K562 (cell line): ENCODE measurements around the gene HIVEP2. TPM values are rescaled to one million over a fixed set of nuclear protein-coding genes. Genes with fewer than 3 reads are reported as not detected.

Experiments
- ATAC-seq: fragments of 200-7000 bp; cut with Tn5 transposase; 3 replicates; pipeline ENCODE4 v1.9.1; 2020; ENCODE audit warnings: moderate library complexity
- BruUV-seq: library from RNA; stranded (reverse); fragments of 400-500 nt; replicated peaks from 2 replicates; lab custom pipeline; 2021; lab: Mats Ljungman, UMichigan
- CTCF ChIA-PET: fragments of 300-600 bp; formaldehyde crosslinking; extraction: SDS; loops from one replicate; lab custom pipeline; 2021; ENCODE audit warnings: low intra/inter-chr PET ratio; lab: Yijun Ruan, JAX
- POLR2A ChIA-PET: fragments of 300-600, 350-650 bp; sonication (Branson Sonifier 250); formaldehyde crosslinking; extraction: SDS; loops from one replicate; lab custom pipeline; 2021; ENCODE audit warnings: antibody characterized with exemption, inconsistent platforms; lab: Yijun Ruan, JAX
- DNase-seq, 4 experiments: peaks; one replicate each; pipeline versions ENCODE4 v3.0.0 to v3.0.0-alpha.2; 2011 to 2018; ENCODE audit warnings: low spot score in 3 of 4, mixed read lengths in 3 of 4; ENCODE audit errors: extremely low read depth in 1 of 4
- FAIRE-seq: peaks from 2 replicates; lab custom pipeline; 2011; peaks lifted over from hg19 to GRCh38; lab: Jason Lieb, UNC
- H2AFZ ChIP-seq: 2 replicates; pipeline ENCODE4 v1.6.0; 2011; ENCODE audit warnings: low read depth, low read length, control low read depth, inconsistent platforms
- H3K27ac ChIP-seq: fragments of 200-600 bp; 3 replicates; pipeline ENCODE4 v1.8.0; 2011; ENCODE audit warnings: low read depth, mild to moderate bottlenecking, control low read depth, inconsistent platforms, low read length, moderate library complexity, mixed read lengths; ENCODE audit errors: extremely low read depth
- H3K27me3 ChIP-seq, 2 experiments: fragments of 300-600 bp in 1 of 2; 2 replicates in 1 of 2; 3 replicates in 1 of 2; pipeline versions ENCODE4 v1.6.0 to v1.8.0; 2011; ENCODE audit warnings: inconsistent platforms in 2 of 2, low read length in 2 of 2, mild to moderate bottlenecking in 1 of 2, mixed read lengths in 1 of 2, moderate library complexity in 1 of 2; ENCODE audit not compliant: control insufficient read depth in 2 of 2, insufficient read depth in 2 of 2
- H3K36me3 ChIP-seq: fragments of 300-600 bp; 3 replicates; pipeline ENCODE4 v1.8.0; 2011; ENCODE audit warnings: mild to moderate bottlenecking, low read length, inconsistent platforms; ENCODE audit not compliant: control insufficient read depth, insufficient read depth
- H3K4me1 ChIP-seq, 2 experiments: fragments of 200-600 bp in 1 of 2; replicated peaks in 1 of 2; 2 replicates in 1 of 2; 3 replicates in 1 of 2; pipeline versions ENCODE4 v1.5.1 to v1.8.0; 2011; ENCODE audit warnings: inconsistent platforms in 2 of 2, low read length in 2 of 2, mild to moderate bottlenecking in 1 of 2, mixed read lengths in 1 of 2, moderate library complexity in 1 of 2; ENCODE audit not compliant: control insufficient read depth in 2 of 2, insufficient read depth in 2 of 2
- H3K4me2 ChIP-seq: 2 replicates; pipeline ENCODE4 v1.6.1; 2011; ENCODE audit warnings: low read length, control low read depth, inconsistent platforms, mixed read lengths; ENCODE audit not compliant: insufficient read depth
- H3K4me3 ChIP-seq: fragments of 200-600 bp; sonication (generic), shearing (Covaris generic); 2 replicates; pipeline ENCODE4 v1.5.1; 2016; ENCODE audit warnings: control low read depth, inconsistent platforms
- H3K79me2 ChIP-seq: fragments of 200-600 bp; 3 replicates; pipeline ENCODE4 v1.8.0; 2011; ENCODE audit warnings: low read length, inconsistent platforms; ENCODE audit not compliant: control insufficient read depth, insufficient read depth
- H3K9ac ChIP-seq, 2 experiments: 2 replicates each; pipeline versions ENCODE4 v1.6.0 to v1.6.1; 2011; ENCODE audit warnings: low read depth in 2 of 2, low read length in 2 of 2, control low read depth in 1 of 2, inconsistent platforms in 1 of 2, mild to moderate bottlenecking in 1 of 2, mixed read lengths in 1 of 2; ENCODE audit not compliant: insufficient read depth in 1 of 2
- H3K9me1 ChIP-seq: one replicate; pipeline ENCODE4 v1.6.0; 2011; ENCODE audit warnings: inconsistent platforms, mild to moderate bottlenecking, low read length, moderate library complexity; ENCODE audit not compliant: control insufficient read depth, insufficient read depth
- H3K9me3 ChIP-seq: replicated peaks from 2 replicates; pipeline ENCODE4 v1.5.1; 2011; ENCODE audit warnings: low read depth, low read length, inconsistent platforms; ENCODE audit not compliant: control insufficient read depth, insufficient read depth
- H4K20me1 ChIP-seq: replicated peaks from 2 replicates; pipeline ENCODE4 v1.6.1; 2011; ENCODE audit warnings: low read length, inconsistent platforms, mixed read lengths; ENCODE audit not compliant: control insufficient read depth, insufficient read depth
- FOSL1 ChIP-seq: fragments of 200-800 bp; sonication (Bioruptor generic); conservative IDR thresholded peaks from 2 replicates; pipeline ENCODE4 v1.6.1; 2016; ENCODE audit warnings: missing genetic modification characterization, missing compliant biosample characterization
- FOXJ3 ChIP-seq: sonication (generic); formaldehyde crosslinking; IDR thresholded peaks from 2 replicates; pipeline ENCODE4 v1.4.0; 2020; ENCODE audit warnings: mild to moderate bottlenecking, missing genetic modification reagents
- HMG20B ChIP-seq: fragments of 250-450 bp; sonication (Bioruptor Pico); IDR thresholded peaks from 2 replicates; pipeline ENCODE4 v1.5.0; 2021; ENCODE audit warnings: mild to moderate bottlenecking
- KLF16 ChIP-seq: IDR thresholded peaks from 2 replicates; pipeline ENCODE4 v1.6.1; 2016; ENCODE audit warnings: antibody characterized with exemption
- ZBTB17 ChIP-seq: fragments of 450-650 bp; formaldehyde crosslinking; IDR thresholded peaks from 2 replicates; pipeline ENCODE4 v1.4.0; 2020; ENCODE audit warnings: mild to moderate bottlenecking
- ZNF212 ChIP-seq: fragments of 450-650 bp; formaldehyde crosslinking; IDR thresholded peaks from 2 replicates; pipeline ENCODE4 v1.4.0; 2020; ENCODE audit warnings: mild to moderate bottlenecking
- ZNF583 ChIP-seq: fragments of 250-450 bp; sonication (Bioruptor Pico); IDR thresholded peaks from 2 replicates; pipeline ENCODE4 v1.4.0; 2020
- WGBS: fragments of 100-300 bp; shearing (Covaris generic); methylation state at CpG from one replicate; pipeline ENCODE4 v1.1.6; 2016; ENCODE audit warnings: low coverage, mixed read lengths; ENCODE audit not compliant: insufficient coverage; ENCODE audit errors: missing lambda C conversion rate; 5-methylcytosine and 5-hydroxymethylcytosine counted together
- in situ Hi-C: fragments of 300-500 bp; cut with MboI; formaldehyde crosslinking; loops from 4 replicates; pipeline ENCODE4 v1.15.0; 2018; ENCODE audit warnings: inconsistent platforms, mixed read lengths
- intact Hi-C: fragments of 100-400 bp; cut with micrococcal nuclease; formaldehyde crosslinking; loops from 2 replicates; pipeline ENCODE4 v1.14.2; 2022
- polyA plus RNA-seq, 8 experiments: library from polyadenylated mRNA; depleted of rRNA in 4 of 8; stranded (reverse) in 5 of 8; unstranded in 3 of 8; fragments of >200 nt; fragmentation: Nextera tagmentation in 2 of 8; fragmentation: Illumina TruSeq in 1 of 8; extraction: Ambion mirVana in 2 of 8; extraction: Trizol in 1 of 8; gene quantifications; 2 replicates each; pipeline versions ENCODE4 v1.2.1 to v1.2.3, GENCODE V29; 2011 to 2014; ENCODE audit warnings: inconsistent platforms in 1 of 8, missing spikeins in 1 of 8
- total RNA-seq, 7 experiments: library from RNA; depleted of rRNA in 6 of 7; stranded (reverse); fragments of >200 nt in 6 of 7; fragmentation: Illumina TruSeq in 2 of 7; extraction: Trizol in 2 of 7; gene quantifications; 2 replicates each; pipeline versions ENCODE4 v1.2.1 to v1.2.3, GENCODE V29; 2011 to 2021; ENCODE audit warnings: low replicate concordance in 1 of 7
- TF ChIP-seq, protein P1 (sequence below): fragments of 450-650 bp; IDR thresholded peaks from 2 replicates; pipeline ENCODE4 v1.6.1; 2018; ENCODE audit not compliant: partially characterized antibody
- TF ChIP-seq, protein P2 (sequence below): sonication (generic); formaldehyde crosslinking; IDR thresholded peaks from 2 replicates; pipeline ENCODE4 v1.8.1; 2023; ENCODE audit warnings: mild to moderate bottlenecking, missing genetic modification reagents
- TF ChIP-seq, protein P3 (sequence below): fragments of 250-450 bp; sonication (Bioruptor Pico); IDR thresholded peaks from 2 replicates; pipeline ENCODE4 v1.4.0; 2020; ENCODE audit warnings: mild to moderate bottlenecking, moderate library complexity

Gene HIVEP2
- total and polyA plus RNA-seq, 9 of the 15 experiments (the other 6 are each of a cell fraction or from before 2014, with no cell fraction given): under 0.01 to 1.2 (median 0.31) TPM

DNA sequence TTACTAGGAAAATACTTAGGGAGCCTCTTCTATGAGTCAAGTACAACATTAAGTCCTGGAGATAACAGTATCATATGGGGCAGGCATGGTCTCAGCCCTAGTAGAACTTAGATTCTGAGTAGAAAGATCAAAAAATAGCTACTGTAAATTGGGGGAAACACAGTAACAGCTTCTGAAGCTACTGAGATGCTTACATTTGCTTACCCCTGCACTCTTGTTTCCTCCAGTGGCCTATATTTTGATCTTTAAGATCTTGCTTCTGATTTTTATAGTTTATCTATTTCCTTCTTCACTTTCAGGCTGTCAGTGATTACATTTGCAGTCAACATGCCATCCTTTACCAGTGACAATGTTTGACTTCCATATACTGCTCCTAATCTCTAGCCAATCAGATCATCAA, 35.3 kb downstream of the HIVEP2 start (continued):
- TF ChIP-seq, protein P1, sequence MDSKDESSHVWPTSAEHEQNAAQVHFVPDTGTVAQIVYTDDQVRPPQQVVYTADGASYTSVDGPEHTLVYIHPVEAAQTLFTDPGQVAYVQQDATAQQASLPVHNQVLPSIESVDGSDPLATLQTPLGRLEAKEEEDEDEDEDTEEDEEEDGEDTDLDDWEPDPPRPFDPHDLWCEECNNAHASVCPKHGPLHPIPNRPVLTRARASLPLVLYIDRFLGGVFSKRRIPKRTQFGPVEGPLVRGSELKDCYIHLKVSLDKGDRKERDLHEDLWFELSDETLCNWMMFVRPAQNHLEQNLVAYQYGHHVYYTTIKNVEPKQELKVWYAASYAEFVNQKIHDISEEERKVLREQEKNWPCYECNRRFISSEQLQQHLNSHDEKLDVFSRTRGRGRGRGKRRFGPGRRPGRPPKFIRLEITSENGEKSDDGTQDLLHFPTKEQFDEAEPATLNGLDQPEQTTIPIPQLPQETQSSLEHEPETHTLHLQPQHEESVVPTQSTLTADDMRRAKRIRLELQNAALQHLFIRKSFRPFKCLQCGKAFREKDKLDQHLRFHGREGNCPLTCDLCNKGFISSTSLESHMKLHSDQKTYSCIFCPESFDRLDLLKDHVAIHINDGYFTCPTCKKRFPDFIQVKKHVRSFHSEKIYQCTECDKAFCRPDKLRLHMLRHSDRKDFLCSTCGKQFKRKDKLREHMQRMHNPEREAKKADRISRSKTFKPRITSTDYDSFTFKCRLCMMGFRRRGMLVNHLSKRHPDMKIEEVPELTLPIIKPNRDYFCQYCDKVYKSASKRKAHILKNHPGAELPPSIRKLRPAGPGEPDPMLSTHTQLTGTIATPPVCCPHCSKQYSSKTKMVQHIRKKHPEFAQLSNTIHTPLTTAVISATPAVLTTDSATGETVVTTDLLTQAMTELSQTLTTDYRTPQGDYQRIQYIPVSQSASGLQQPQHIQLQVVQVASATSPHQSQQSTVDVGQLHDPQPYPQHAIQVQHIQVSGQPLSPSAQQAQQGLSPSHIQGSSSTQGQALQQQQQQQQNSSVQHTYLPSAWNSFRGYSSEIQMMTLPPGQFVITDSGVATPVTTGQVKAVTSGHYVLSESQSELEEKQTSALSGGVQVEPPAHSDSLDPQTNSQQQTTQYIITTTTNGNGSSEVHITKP: no peak
- TF ChIP-seq, protein P2, sequence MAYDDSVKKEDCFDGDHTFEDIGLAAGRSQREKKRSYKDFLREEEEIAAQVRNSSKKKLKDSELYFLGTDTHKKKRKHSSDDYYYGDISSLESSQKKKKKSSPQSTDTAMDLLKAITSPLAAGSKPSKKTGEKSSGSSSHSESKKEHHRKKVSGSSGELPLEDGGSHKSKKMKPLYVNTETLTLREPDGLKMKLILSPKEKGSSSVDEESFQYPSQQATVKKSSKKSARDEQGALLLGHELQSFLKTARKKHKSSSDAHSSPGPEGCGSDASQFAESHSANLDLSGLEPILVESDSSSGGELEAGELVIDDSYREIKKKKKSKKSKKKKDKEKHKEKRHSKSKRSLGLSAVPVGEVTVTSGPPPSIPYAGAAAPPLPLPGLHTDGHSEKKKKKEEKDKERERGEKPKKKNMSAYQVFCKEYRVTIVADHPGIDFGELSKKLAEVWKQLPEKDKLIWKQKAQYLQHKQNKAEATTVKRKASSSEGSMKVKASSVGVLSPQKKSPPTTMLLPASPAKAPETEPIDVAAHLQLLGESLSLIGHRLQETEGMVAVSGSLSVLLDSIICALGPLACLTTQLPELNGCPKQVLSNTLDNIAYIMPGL (CRISPR knock-in tag): no peak
- TF ChIP-seq, all 486 proteins: peak for 0

DNA sequence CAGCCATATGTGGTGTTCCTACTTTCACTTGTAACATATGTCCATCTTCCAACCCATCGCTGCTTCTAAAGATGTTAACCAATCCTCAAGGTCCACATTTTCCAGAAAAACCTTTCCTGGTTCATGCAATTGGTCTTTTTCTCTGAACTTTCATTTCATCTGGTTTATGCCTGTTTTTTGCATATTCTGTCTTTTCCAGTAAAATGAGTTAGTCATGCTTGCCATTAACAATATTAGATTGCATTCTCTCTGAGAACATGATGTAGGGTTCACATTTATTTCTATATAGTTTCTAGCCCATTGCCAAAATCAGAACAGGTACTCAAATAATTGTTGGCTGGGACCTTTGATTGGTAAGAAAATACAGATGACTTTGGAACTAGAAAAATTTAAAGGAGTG, 36.7 kb downstream of the HIVEP2 start:
- 0% methylated on average over 1 of the region's 1 CpG for WGBS

More for the DNA sequence above, 36.7 kb downstream of the HIVEP2 start:
- no peak overlapping the region for H3K4me3 ChIP-seq
- CTCF ChIA-PET: no interaction called here
- H3K4me1 ChIP-seq: no peaks in the 10 kb centered on the region
- in situ Hi-C loops: no loop called here
- no peak overlapping the region for H3K27ac ChIP-seq
- DNase-seq: no peak
- H3K9ac ChIP-seq: no peak overlapping the region
- H4K20me1 ChIP-seq: no peaks in the 10 kb centered on the region
- intact Hi-C loops: no loop called here
- TF ChIP-seq FOSL1 (tag) (no peak), ZBTB17 (no peak), ZNF583 (no peak), KLF16 (no peak), ZNF212 (no peak), FOXJ3 (CRISPR knock-in tag) (no peak), HMG20B (CRISPR knock-in tag) (no peak)
- TF ChIP-seq, protein P3, sequence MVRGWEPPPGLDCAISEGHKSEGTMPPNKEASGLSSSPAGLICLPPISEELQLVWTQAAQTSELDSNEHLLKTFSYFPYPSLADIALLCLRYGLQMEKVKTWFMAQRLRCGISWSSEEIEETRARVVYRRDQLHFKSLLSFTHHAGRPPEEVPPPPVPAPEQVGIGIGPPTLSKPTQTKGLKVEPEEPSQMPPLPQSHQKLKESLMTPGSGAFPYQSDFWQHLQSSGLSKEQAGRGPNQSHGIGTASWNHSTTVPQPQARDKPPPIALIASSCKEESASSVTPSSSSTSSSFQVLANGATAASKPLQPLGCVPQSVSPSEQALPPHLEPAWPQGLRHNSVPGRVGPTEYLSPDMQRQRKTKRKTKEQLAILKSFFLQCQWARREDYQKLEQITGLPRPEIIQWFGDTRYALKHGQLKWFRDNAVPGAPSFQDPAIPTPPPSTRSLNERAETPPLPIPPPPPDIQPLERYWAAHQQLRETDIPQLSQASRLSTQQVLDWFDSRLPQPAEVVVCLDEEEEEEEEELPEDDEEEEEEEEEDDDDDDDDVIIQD (CRISPR knock-in tag): no peak
- TF ChIP-seq, all 486 proteins: peak for 0
- ATAC-seq (no peak), FAIRE-seq (no peak)
- POLR2A ChIA-PET: no interaction called here
- Histone ChIP-seq H3K27me3 (no peaks in the 10 kb centered on the region; a peak in 1 of 5 replicates), H3K9me3 (no peaks in the 10 kb centered on the region), H3K36me3 (no peaks in the 10 kb centered on the region), H3K4me2 (no peak overlapping the region), H2AFZ (no peak overlapping the region), H3K9me1 (no peaks in the 10 kb centered on the region), H3K79me2 (no peaks in the 10 kb centered on the region)
- BruUV-seq: no TSS peak
